OCI-M2 (cell line): ENCODE data around the gene TRPV2.

Experiments
- DNase-seq: peaks from one replicate; lab custom pipeline; 2025; ENCODE audit not compliant: unreplicated experiment; lab: John Stamatoyannopoulos, UW

TRPV2 gene

DNA sequence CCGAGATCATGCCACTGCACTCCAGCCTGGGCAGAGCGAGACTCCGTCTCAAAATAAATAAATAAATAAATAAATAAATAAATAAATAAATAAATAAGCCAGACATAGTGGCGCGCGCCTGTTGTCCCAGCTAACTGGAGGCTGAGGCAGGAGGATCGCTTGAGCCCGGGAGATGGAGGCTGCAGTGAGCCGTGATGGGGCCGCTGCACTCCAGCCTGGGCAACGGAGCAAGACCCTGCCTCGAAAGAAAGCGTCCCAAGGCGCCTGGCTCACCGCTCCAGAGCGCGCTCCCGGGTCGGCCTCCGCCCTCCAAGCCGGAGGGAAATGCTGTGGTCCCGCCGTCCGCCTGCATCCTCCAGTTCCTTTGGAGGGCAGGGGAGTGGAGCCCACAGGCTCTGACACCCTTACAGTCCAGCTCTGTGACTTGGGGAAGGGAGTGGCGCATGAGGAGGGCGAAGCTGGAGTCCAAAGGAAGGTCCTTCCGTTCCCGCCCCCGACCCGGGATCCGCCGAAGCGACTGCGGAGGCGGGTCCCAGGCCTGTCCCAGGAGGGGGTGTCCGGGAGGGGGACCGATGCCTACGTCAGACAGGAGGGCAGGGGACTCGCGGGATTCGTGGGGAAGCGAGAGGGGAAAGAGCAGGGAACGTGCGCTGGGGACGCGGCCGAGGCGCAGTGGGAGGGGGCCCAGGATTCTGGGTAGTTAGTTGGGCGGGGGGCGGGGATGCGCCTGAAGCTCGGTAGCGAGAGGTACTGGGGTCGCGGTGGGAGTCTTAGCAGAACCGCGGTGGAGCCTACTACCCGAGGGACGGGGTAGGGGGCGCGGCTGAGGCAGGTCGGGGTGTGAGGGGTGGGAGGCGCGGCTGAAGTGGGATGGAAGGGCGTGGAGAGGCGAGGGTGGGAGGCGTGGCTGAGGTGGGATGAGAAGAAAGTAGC is 8.4 kb upstream of the TRPV2 start:
- DNase-seq, result no peak

DNA sequence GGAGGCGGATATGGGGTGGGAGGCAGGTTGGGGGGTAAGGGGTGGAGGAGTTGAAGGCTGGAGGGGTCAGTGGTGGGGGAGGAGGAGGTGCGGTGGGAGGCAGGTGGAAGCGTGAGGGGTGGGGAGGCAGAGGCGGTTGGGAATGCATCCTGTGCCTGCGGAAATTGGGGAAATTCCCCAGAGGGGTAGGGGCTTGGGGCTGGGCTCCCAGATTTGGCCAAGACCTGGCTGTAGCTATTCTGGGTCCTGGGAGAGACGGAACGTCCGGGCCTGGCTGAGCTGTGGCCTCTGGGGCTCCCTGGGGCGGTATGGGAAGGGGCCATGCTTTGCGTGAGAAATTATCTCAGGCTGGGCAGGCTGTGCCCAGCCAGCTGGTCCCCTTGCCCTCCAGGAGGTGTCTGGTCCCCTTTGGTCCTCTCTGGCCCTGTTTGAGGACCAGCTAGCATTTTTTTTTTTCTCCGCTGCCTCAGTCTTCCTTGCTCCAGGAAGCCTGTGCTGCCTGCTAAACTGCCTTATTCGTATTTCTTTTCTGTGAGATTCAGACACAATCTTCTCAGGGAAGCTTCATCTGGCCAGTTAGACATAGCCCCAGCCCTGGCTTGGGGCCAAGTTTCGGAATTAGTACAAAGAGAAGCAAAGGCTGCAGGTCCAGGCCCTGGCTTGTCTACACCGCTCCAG is 7.3 kb upstream of the TRPV2 start:
- DNase-seq, result no peak

GRCh38 chr17:16417399-16417798 is 2.0 kb downstream of the TRPV2 start:
- DNase-seq, result no peak

- no peak for DNase-seq
Measured at GRCh38 chr17:16417896-16418684, 2.7 kb downstream of the TRPV2 start.

- no peak for DNase-seq
Measured at GRCh38 chr17:16418685-16419068, 3.3 kb downstream of the TRPV2 start.

- DNase-seq, result no peak
Measured at GRCh38 chr17:16419074-16419928, 3.9 kb downstream of the TRPV2 start.

DNA sequence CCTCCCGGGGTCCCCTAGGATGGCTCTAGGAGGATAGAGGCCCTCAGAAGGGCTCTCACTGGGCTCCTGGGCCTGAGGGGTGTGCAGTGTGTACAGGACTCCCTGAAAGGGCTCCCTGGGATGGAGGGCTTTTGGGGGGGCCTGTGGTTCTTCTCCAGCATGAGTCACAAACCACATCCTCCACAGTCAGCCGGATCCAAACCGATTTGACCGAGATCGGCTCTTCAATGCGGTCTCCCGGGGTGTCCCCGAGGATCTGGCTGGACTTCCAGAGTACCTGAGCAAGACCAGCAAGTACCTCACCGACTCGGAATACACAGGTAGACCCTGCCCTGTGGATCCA is 4.5 kb downstream of the TRPV2 start:
- no peak for DNase-seq

GRCh38 chr17:16422416-16422815 is 7.0 kb downstream of the TRPV2 start:
- no peak for DNase-seq

GRCh38 chr17:16423226-16423872 is 8.0 kb downstream of the TRPV2 start:
- DNase-seq, result no peak

- DNase-seq, result no peak
Measured at GRCh38 chr17:16425202-16425601, 9.8 kb downstream of the TRPV2 start.

DNA sequence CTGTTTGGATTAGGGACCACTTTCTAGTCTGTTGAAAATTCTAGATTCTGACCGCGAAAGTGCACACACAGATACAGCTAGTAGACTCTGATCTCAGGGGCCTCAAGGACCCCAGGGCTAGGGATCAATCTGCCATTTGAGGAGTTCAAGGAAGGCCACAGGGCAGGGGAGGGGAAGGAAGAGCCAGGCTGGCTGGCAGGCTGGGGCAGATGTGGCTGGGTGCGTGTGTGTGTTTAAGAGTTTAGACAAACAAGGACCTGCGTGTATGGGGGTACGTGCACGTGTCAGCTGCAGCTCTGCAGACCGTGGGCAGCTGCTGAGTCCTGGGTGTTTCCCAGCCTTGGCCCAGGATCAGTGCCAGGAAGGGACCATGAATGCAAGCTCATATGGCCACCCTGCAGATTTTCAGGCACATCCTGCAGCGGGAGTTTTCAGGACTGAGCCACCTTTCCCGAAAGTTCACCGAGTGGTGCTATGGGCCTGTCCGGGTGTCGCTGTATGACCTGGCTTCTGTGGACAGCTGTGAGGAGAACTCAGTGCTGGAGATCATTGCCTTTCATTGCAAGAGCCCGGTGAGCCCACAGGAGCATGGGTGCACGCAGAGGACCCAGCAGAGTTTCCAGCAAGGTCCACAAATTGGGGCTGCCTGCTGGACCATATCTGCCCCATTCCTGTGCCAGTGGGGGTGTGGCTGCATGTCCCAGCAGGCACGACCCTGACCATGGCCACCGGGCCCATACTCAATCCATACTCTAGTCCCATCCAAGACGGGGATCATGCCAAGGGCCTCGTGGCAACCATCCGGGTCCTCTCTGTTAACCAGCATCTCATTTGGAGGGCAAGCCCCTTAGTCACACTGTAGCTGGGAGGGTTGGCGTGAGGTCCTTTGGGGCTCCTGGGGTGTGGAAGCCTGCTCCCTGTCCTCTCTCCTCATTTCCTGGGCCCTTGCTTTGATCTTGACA is 10.6 kb downstream of the TRPV2 start:
- no peak for DNase-seq

GRCh38 chr17:16427020-16427419 is 11.6 kb downstream of the TRPV2 start:
- no peak for DNase-seq

DNA sequence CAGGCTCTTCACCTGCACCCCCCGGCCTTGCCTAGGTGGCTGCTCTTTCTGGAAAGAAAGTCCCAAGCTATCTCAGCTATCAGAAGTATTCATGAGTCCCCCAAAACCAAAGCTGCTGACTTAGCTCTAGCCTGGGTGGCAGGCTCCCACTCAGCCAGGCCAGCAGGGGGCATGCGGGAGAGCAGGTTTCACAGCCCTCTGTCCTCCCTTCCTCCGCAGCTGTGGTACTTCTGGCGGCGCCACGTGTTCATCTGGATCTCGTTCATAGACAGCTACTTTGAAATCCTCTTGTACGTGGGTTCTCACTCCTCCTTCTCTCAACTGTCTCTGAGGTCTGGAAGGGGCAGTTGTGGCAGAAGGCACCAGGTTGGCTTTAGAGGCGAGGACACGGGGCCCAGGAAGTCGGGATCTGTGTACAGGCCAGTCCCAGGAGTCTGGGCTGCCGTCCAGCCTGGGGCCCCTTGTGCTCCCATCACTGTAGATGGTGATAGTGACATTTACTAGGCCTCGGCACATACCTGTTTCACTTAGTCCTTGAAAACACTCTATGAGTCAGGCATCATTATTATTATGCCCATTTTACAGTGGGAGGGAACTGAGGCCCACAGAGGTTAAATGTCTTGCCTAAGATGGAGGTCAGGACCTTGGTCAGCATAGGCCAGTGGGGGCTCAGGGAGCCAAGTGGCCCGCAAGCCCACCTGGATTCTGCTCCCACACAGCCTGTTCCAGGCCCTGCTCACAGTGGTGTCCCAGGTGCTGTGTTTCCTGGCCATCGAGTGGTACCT is 12.9 kb downstream of the TRPV2 start:
- no peak for DNase-seq

DNA sequence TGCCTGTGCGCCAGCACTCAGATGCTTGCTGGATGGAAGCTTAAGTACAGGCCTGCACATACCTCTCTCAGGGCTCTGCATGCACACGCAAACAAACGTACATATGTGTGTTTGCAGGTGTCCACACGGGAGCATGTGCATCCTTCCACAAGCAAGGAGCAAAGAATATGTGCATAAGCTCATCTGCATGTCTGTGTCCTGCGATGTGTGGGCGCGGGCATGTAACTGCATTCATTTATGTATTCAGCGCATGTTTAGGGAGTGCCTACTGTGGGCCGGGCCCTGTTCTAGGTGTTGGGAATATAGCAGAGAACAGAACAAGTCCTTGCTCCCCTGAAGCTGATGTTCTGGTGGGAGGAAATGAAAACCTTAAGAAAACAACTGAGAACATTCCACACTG is 13.7 kb downstream of the TRPV2 start:
- no peak for DNase-seq

DNA sequence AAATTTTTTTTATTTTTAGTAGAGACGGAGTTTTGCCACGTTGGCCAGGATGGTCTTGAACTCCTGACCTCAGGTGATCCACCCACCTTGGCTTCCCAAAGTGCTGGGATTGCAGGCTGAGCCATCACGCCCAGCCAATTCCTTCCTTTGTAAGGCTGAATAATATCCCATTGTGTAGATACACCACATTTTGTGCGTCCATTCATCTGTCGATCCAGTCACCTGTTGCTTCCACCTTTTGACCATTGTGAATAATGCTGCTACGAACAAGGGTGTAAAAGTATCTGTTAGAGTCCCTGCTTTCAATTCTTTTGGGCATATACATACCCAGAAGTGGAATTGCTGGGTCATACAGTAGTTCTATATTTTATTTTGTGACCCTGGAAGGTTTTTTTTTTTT is 15.3 kb downstream of the TRPV2 start:
- no peak for DNase-seq

- no peak for DNase-seq
Measured at GRCh38 chr17:16432017-16432416, 16.6 kb downstream of the TRPV2 start.

GRCh38 chr17:16433514-16433913 is 18.1 kb downstream of the TRPV2 start:
- DNase-seq, result no peak

GRCh38 chr17:16434662-16435061 is 19.3 kb downstream of the TRPV2 start:
- no peak for DNase-seq
